Small intestine (tissue), 7 donors: ENCODE measurements around the gene HS6ST2. TPM values are rescaled to one million over a fixed set of nuclear protein-coding genes. Genes with fewer than 3 reads are reported as not detected.

ENCODE experiments used
- DNase-seq, 2 donors: peaks; one replicate each; pipeline versions ENCODE4 v3.0.0 to v3.0.0-alpha.2; 2013
- FAIRE-seq: peaks from 2 replicates; lab custom pipeline; 2012; peaks lifted over from hg19 to GRCh38; lab: Jason Lieb, UNC
- H3K27ac ChIP-seq, 3 donors: one replicate each; pipeline ENCODE4 v1.5.1; 2013; ENCODE audit warnings: low read length in 2 of 3, mild to moderate bottlenecking in 2 of 3, control low read depth in 1 of 3, inconsistent platforms in 1 of 3, low read depth in 1 of 3, moderate library complexity in 1 of 3
- H3K27me3 ChIP-seq, 3 donors: one replicate each; pipeline ENCODE4 v1.6.1; 2013; ENCODE audit warnings: low read length in 3 of 3, inconsistent platforms in 1 of 3; ENCODE audit not compliant: control insufficient read depth in 3 of 3, insufficient read depth in 3 of 3
- H3K36me3 ChIP-seq, 3 donors: one replicate each; pipeline ENCODE4 v1.6.1; 2013; ENCODE audit warnings: low read length in 3 of 3, inconsistent platforms in 1 of 3, low read depth in 1 of 3, mild to moderate bottlenecking in 1 of 3, moderate library complexity in 1 of 3; ENCODE audit not compliant: control insufficient read depth in 3 of 3, insufficient read depth in 2 of 3
- H3K4me1 ChIP-seq, 3 donors: one replicate each; pipeline ENCODE4 v1.6.1; 2013; ENCODE audit warnings: low read length in 2 of 3, inconsistent platforms in 1 of 3, low read depth in 1 of 3, mild to moderate bottlenecking in 1 of 3, moderate library complexity in 1 of 3; ENCODE audit not compliant: control insufficient read depth in 3 of 3, insufficient read depth in 2 of 3
- H3K4me3 ChIP-seq, 3 donors: one replicate each; pipeline ENCODE4 v1.5.1; 2013; ENCODE audit warnings: low read length in 3 of 3, control low read depth in 1 of 3, inconsistent platforms in 1 of 3, low read depth in 1 of 3, mild to moderate bottlenecking in 1 of 3, moderate library complexity in 1 of 3
- H3K9me3 ChIP-seq, 2 donors: one replicate each; pipeline ENCODE4 v1.6.1; 2013; ENCODE audit warnings: low read depth in 1 of 2, low read length in 1 of 2; ENCODE audit not compliant: control insufficient read depth in 2 of 2, insufficient read depth in 1 of 2
- WGBS, 3 donors: extraction: QIAGEN DNeasy Blood & Tissue Kit; methylation state at CpG; one replicate each; pipeline ENCODE4 v1.1.7; 2013; 5-methylcytosine and 5-hydroxymethylcytosine counted together
- polyA plus RNA-seq, 4 donors: library from polyadenylated mRNA; stranded (reverse) in 3 of 4; unstranded in 1 of 4; fragments of 200-250 nt in 3 of 4; fragments of 120-200 nt in 1 of 4; gene quantifications; one replicate each; pipeline versions ENCODE4 v1.2.1 to v1.2.3, GENCODE V29; 2013
- donor health status: healthy with polysubstance abuse.
- donor health status: control.
- donor health status: control.
- donor health status: Bipolar disorder and iron deficiency.
- donor health status: healthy.

HS6ST2 gene
- polyA plus RNA-seq, 4 donors, result 0.12 to 0.55 TPM; not detected in 2

GRCh38 chrX:132853040-132853439, 105.4 kb downstream of the HS6ST2 start:
- Histone ChIP-seq H3K4me1 (no peaks in the 10 kb centered on the region), H3K27ac (no peak overlapping the region), H3K27me3 (no peaks in the 10 kb centered on the region), H3K9me3 (no peaks in the 10 kb centered on the region), H3K36me3 (no peaks in the 10 kb centered on the region), H3K4me3 (no peak overlapping the region)
- FAIRE-seq (no peak), DNase-seq (no peak)
- WGBS, 3 donors, result 75 to 92% (median 85%) methylated on average over 3 of the region's 3 CpGs

DNA sequence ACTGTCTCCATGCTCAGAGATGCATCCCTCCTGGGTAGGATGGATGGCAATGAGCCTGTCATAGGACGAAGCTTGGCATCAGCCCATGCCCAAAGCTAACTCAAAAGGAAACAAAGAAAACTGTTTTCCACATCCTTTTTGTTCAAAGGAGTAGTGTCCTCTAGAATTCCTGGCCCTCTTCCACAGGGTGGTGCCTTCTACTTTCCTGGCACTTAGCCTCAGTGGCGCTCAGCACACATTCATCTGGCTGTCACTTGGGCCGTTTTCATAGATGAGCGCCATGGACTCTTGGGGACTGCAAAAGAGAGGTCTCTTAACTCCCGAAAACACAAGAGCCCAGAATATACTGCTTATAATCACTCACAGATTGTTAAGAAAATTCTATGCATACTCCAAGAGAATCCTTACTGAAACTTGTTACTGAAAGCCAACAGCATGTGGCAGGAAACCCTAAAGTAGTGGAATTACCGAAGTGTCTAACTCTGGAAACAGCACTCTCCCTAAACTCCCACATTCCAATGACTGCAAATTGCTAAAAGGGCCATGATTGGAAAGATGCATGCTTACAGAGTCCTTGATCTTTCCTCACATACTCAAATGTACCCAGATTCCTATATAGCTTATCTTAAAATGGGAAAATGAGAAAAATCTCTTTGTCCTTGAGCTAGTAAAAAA, 110.0 kb downstream of the HS6ST2 start:
- Histone ChIP-seq H3K27me3 (no peaks in the 10 kb centered on the region), H3K4me3 (no peak overlapping the region), H3K36me3 (no peaks in the 10 kb centered on the region), H3K27ac (no peak overlapping the region), H3K9me3 (no peaks in the 10 kb centered on the region), H3K4me1 (no peaks in the 10 kb centered on the region)
- no peak for FAIRE-seq
- 60 to 65% (median 60%) methylated on average over 6 of the region's 6 CpGs for WGBS, 3 donors
- no peak for DNase-seq

GRCh38 chrX:132843363-132843762, 115.1 kb downstream of the HS6ST2 start:
- DNase-seq (no peak), FAIRE-seq (no peak)
- no peak overlapping the region for H3K4me3 ChIP-seq
- no peaks in the 10 kb centered on the region for H3K36me3 ChIP-seq
- H3K9me3 ChIP-seq, result no peaks in the 10 kb centered on the region
- no peak overlapping the region for H3K27ac ChIP-seq
- H3K27me3 ChIP-seq, result no peaks in the 10 kb centered on the region
- 53 to 71% (median 61%) methylated on average over 5 of the region's 5 CpGs for WGBS, 3 donors
- no peaks in the 10 kb centered on the region for H3K4me1 ChIP-seq

DNA sequence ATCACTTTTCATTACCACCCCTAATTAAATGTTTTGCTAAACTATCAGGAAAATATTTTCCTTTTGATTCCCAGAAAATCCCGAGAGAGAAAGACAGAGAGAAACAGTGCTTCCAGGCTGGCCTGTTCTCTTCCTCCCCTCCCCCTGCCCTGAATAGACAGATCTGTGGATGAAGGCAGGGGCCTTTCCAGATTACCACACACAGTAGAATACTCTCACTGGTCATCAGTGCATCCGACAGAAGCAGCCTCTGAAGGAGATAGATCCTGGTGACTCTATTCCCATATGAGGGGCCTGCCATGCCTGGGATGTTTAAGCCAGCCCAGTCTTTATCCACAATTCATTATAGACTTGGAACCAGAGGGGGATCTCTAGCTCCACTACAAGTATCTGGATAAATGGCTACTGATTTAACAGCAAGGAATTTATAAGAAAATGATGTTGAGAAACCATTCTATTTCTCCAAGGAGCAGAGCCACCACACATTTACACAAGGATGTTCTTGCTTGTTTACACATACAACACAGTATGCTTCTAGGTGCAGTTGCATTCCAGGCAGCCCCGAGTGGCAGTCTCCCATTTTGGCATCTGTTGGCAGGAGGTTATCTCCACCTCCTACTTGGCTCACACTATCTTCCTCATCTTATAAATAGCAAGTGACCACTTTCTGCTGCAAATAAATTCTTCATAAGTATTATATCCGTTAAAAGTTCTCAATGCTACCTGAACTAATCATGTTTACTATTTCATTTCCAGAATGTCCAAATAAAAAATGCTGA, 115.8 kb downstream of the HS6ST2 start:
- H3K4me3 ChIP-seq, result no peak overlapping the region
- no peak overlapping the region for H3K27ac ChIP-seq
- H3K36me3 ChIP-seq, result no peaks in the 10 kb centered on the region
- WGBS, 3 donors, result 57 to 63% (median 61%) methylated on average over 4 of the region's 4 CpGs
- no peaks in the 10 kb centered on the region for H3K9me3 ChIP-seq
- DNase-seq (no peak), FAIRE-seq (no peak)
- no peaks in the 10 kb centered on the region for H3K4me1 ChIP-seq
- H3K27me3 ChIP-seq, result no peaks in the 10 kb centered on the region

GRCh38 chrX:132837967-132838366, 120.5 kb downstream of the HS6ST2 start:
- no peak for FAIRE-seq
- H3K27me3 ChIP-seq, result no peaks in the 10 kb centered on the region
- H3K9me3 ChIP-seq, result no peaks in the 10 kb centered on the region
- 48 to 56% (median 50%) methylated on average over 5 of the region's 5 CpGs for WGBS, 3 donors
- no peak overlapping the region for H3K27ac ChIP-seq
- no peak for DNase-seq
- no peaks in the 10 kb centered on the region for H3K4me1 ChIP-seq
- no peak overlapping the region for H3K4me3 ChIP-seq
- H3K36me3 ChIP-seq, result no peaks in the 10 kb centered on the region

DNA sequence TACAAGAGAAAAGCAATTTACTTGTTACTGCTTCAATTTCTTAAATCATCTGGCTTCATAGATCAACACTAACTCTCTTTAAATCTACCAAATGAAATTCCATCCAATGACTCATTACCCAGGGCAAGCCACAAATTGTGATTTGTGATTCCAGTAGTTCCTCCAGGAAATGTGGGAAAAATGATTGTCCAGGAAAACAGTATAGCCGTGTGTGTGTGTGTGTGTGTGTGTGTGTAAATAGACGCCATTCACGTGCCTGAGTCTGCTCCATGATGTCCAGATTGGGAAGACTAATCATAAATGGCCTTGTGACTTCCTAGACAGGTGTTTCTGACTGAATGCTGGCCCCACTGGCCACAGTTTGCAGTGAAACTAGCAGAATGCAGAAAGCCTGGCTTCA, 121.3 kb downstream of the HS6ST2 start:
- H3K9me3 ChIP-seq, result no peaks in the 10 kb centered on the region
- WGBS, 3 donors, result 13 to 40% (median 28%) methylated on average over 3 of the region's 3 CpGs
- DNase-seq, result peak in 1 of 2 donors; percentile 5
- no peak for FAIRE-seq
- H3K27ac ChIP-seq, result no peak overlapping the region
- H3K4me1 ChIP-seq, result no peaks in the 10 kb centered on the region
- no peak overlapping the region for H3K4me3 ChIP-seq
- no peaks in the 10 kb centered on the region for H3K36me3 ChIP-seq
- H3K27me3 ChIP-seq, result no peaks in the 10 kb centered on the region

GRCh38 chrX:132836471-132836870, 122.0 kb downstream of the HS6ST2 start:
- H3K36me3 ChIP-seq, result no peaks in the 10 kb centered on the region

DNA sequence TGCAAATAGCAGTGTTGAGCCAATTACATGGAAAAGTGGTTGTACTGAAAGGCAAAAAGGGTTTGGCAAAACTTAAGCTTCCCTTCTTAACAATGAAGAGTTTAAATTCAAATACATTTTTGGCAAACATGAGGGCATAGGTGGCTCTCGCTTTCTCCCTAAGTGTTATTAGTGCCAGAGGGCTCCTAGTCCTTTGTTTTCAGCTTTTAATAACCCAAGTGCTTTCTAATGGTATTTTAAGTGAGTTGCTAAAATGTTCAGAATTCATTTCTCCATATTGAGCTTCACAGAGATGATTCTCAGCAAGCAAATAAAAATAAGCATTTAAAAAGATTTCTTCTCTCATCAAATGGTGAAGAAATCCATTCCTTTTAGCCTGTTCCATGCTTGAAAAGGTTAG, 123.7 kb downstream of the HS6ST2 start:
- WGBS, 3 donors, result 68 to 96% (median 91%) methylated on average over 1 of the region's 1 CpG
- no peak for FAIRE-seq
- no peak overlapping the region for H3K27ac ChIP-seq

More at GRCh38 chrX:132836471-132836870, 122.0 kb downstream of the HS6ST2 start:
- DNase-seq (no peak), FAIRE-seq (no peak)
- Histone ChIP-seq H3K4me3 (no peak overlapping the region), H3K27ac (no peak overlapping the region), H3K27me3 (no peaks in the 10 kb centered on the region), H3K9me3 (no peaks in the 10 kb centered on the region), H3K4me1 (no peaks in the 10 kb centered on the region)

More for the DNA sequence above, 123.7 kb downstream of the HS6ST2 start:
- Histone ChIP-seq H3K4me3 (no peak overlapping the region), H3K4me1 (no peaks in the 10 kb centered on the region), H3K36me3 (no peaks in the 10 kb centered on the region), H3K9me3 (no peaks in the 10 kb centered on the region), H3K27me3 (no peaks in the 10 kb centered on the region)
- DNase-seq, result no peak
